NCI-H345 (cell line): ENCODE data around the gene UQCC3.
"Not testable (repeated sequence)": the region's sequence is repeated elsewhere in the genome, so short reads cannot be mapped to it uniquely, and the experiment has no call there.

Source experiments
- DNase-seq: peaks from one replicate; lab custom pipeline; 2025; lab: John Stamatoyannopoulos, UW

Gene UQCC3

DNA sequence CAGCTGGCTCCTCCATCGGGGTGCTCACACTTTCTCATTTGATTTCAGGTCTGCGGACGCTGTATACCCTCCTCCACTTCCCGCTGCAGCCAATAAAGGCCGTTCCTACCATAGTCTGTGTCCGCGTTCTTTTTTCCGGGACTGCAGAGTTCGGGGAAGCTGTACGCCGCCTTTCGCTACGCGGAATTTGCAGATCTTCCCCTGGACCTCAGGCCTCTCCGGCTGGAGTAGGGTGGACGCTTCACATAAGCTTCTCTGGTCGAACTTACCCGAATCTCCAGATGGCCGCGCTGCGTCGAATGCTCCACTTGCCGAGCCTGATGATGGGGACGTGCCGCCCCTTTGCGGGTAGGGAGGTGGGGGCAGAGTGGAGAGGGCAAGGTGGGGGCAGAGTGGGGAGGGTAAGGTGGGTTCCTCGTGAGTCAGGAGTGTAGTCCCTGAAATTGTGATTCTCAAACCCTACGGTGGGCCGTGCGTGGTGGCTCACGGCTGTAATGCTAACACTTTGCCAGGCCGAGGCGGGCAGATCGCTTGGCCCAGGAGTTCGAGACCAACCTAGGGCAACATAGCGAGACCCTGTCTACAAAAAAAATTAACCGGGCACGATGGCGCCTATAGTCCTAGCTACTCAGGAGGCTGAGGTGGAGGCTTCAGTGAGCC, 5.7 kb upstream of the UQCC3 start:
- DNase-seq: peak; percentile 57

DNA sequence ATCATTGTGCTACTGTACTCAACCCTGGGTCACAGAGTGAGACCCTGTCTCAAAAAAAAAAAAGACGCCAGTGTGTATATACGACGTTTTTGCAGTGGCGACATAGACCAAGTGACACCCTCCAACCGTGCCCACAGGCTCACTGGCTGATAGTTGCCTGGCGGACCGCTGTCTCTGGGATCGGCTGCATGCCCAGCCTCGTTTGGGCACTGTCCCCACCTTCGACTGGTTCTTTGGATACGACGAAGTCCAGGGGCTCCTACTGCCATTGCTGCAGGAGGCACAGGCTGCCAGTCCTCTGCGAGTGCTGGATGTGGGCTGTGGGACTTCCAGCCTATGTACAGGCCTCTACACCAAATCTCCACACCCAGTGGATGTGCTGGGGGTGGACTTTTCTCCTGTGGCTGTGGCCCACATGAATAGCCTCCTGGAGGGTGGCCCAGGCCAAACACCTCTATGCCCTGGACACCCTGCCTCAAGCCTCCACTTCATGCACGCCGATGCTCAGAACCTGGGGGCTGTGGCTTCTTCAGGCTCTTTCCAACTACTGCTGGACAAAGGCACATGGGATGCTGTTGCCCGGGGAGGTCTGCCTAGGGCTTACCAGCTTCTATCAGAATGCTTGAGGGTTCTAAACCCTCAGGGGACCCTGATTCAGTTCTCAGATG, 5.1 kb upstream of the UQCC3 start:
- DNase-seq: no peak

DNA sequence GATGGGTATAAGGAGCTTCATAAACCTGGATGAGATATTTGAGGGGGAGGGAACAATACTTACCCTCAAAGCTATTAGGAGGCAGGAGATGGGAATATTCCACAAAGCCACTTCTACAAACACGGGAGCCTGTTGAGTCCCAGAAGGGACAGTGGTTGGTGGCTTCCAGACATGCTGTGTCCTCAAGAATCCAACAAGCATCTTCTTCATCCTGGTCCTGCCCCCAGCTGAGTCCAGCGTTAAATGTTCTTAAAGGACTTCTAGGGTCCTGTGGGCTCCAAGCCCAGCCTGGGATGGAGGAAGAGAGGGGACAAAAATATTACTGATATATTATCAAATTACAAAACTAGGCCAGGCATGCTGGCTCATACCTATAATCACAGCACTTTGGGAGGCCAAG, 4.0 kb upstream of the UQCC3 start:
- DNase-seq: no peak

DNA sequence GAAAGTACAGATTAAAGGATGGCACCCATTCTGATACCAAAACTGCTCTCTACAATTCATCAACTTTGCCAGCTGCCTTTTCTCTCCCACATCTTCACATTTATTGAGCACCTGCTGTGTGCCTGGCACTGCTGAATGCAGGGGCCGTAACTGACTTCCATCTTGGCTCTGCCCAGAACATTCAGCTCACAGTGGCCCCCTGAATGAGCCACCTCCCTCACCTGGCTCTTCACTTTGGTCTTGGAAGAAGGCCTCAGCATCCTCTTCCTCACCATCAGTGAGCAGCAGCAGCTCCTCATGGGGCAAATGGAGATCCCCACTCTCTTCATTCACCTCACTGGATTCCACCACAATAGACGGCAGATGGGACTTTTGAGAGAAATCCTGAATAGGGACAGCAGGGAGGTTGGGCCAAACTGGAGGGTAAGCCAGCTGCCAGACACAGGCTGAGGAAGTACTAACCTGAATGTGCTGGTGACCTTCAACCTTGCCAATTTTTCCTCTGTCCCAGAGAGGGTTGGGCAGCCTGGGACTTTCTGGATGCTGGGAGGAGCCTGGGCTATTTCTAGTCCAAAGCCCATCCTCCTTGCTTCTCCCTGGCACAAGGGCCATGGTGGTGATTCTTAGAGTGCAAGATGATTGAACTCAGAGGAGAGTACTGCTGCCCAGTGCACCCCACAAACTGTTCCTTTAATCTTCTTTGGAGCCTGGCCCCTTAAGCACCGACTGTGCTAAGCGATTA, 1.9 kb upstream of the UQCC3 start:
- DNase-seq: no peak

DNA sequence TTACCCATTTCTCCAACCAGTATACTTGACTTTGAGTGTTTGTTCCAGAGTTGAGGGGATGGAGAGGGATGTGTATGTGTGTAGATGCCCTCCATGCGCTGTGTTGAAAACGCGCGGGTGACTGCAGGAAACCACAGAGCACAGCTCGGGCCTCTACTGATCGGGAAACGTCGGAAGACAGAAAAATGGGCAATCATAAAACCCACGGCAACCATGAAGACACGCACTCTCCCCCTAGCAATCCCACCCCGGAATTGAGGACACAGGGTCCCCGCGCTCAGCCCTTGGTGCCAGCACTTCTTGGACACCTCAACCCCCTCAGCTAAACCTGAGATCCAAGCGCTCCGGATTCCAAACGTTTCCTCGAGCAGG, 251 bp upstream of the UQCC3 start:
- DNase-seq: no peak

DNA sequence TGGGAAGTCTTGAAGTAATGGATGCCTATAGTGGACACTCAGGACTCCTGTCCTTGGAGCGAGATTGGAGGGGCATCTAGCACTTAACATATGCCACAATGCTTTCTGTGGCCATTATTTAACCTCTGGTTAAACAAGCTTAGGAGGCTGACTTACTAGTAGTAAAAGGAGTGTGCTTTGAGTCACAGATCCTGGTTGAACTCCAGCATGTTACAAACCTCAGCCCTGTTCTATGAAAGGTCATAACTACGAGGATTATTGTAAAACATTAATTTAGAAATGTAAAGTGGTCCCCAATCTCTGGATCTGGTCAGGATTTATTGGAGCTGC, 1.7 kb downstream of the UQCC3 start:
- no peak for DNase-seq

DNA sequence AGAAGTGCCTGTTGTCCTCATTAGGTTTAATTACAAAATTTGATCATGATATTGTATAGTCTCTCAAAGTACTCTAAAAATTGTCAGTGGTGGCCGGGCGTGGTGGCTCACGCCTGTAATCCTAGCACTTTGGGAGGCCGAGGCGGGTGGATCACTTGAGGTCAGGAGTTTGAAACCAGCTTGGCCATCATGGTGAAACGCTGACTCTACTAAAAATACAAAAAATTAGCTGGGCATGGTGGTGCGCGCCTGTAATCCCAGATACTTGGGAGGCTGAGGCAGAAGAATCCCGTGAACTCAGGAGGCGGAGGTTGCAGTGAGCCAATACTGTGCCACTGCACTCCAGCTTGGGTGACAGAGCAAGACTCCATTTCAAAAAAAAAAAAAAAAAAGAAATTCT, 3.9 kb downstream of the UQCC3 start:
- not testable (repeated sequence) for DNase-seq

DNA sequence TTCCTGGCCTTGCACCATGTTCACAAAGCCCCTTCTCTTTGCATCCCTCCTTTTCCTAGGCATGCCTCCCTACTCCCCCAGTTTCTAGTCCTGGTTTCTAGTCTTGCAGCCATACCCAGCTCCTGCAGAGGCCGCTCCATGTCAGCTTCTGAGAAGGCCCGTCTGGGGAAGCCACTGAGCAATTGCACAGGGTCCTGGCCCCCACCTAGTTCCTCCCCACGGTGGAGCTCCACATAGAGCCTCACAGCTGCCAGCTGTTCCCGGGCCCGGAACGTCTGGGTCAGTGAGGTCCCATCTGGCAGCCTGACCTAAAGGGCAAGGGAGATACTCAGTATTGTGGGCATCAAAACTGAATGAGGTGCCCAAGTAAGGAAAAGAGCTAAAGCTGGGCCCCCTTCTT, 5.2 kb downstream of the UQCC3 start:
- no peak for DNase-seq

DNA sequence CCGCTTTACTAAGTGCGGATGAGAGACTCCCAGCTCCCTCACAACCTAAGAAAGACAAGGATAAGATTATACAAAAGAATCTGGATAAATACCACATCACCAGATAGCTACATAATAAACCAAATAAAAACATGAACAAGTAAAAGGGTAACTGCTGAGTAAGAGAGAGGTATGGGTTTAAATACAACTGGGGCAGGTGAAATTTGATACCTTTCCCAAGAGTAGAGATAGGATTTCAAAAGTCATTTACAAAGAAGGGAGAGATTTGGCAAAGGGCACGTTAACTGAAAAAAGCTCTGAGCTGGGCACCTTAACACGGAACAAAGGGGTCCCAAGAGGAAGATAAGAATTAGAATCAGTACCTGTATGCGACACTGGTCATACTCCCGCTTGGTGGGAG, 5.7 kb downstream of the UQCC3 start:
- no peak for DNase-seq

DNA sequence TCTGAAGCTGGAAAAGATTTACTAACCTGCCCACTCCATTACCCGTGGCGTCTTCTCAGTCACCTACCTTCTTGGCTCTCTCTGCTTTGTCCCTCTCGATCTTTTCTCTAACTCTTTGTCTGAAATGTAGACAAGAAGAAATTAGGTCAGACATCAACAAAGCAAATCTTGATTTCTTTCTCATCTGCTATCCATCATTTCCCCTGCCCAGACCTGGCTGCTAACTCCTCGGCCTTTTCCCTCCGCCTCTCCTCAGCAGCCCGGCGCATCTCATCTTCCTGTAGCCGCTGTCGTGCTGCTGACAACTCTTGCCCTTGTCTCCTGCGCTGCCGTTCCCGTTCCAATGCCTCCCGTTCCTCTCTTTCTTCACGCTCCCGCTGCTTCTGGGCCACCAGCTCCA, 6.2 kb downstream of the UQCC3 start:
- no peak for DNase-seq

DNA sequence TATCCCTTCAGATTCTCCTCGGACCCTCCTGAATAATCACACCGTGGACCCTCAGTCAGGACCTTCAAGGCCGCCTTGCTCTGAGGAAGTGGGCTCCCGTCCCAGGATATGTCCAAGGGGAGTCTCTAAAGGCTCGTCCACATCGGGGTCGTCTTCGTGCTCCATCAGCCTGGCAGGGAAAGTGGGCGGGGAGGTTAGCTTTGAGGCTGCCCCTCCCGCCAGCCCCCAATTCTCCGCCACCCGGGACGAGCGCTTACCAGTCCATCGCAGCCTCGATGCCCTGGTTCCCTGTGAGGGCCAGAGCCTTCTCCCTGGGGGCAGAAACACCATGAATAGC, 6.9 kb downstream of the UQCC3 start:
- DNase-seq: no peak

DNA sequence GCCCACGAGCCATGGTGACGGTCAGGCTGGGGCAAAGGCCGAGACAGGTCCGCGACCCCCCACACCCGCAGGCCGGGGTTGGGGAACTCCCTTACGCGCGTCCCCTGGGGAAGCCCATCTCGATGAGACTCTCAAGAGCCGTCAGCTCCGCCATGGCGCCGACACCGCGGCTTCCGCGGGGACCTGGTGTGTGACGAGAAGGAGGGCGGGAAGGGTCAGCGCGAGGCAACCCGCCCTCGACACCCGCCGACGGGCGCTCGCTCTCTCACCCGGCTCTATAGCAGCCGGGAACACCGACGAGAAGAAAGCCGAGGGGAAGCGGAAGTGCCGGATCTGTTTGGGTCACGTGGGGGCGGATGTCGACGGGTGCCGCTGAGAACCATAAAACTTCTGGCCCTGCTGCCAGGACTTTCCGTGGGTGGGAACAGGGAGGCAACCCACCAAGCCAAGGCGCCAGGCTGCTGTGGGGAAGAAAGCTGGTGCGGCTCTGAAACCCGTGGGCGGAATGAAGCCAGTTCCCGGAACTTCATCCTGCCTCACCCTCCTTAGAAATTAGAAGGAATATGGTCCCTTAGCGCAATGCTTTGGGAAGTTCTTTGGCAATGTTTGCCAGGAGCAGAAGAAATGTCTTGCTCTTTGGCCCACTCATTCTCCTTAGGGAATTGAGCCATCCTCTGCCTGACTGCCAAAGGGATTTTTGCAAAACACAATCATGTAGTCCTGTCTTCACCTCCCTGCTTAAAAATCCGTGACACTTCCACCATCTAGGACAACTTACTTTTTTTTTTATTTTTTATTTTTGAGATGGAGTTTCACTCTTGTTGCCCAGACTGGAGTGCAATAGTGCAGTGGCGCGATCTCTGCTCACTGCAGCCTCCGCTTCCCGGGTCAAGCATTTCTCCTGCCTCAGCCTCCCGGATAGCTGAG, 7.6 kb downstream of the UQCC3 start, which contains the start of gene UBXN1:
Gene UBXN1 (minus strand): TSS at position 304 of the 927 bp plus-strand sequence. CDS start 150 bp downstream, at position 154.
- peak; percentile 89 for DNase-seq

DNA sequence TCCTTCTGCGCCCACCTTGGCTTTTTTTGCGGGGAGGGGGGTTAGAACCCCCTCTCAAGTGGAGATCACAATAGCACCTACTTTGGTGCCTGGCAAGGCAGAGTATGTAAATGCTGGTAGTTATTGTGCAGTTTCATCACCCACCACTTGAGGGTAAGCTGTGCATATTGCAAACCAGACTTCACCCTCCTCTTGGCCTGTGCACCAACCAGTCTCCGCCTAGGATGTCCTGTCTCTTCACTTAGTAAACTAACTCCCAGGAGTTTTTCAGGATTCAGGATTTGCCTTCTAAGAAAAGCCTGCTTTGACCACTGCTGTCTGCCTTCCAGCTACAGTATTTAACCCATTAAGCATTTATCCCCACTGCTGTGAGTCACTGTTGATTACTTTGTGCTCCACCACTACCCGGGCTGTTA, 9.4 kb downstream of the UQCC3 start:
- DNase-seq: peak; percentile 56

DNA sequence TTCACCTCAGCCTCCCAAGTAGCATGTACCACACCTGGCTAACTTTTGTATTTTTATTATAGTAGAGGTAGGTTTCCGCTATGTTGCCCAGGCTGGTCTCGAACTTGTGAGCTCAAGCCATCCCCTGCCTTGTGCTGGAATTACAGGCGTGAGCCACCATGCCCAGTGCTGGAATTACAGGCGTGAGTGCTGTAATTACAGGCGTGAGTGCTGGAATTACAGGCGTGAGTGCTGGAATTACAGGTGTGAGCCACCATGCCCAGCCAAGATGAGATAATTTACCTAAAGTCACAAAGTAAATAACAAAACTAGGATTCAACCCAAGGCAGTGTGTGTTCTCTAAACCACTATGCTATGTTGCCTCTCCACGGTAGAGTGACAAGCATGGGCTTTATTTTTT, 11.0 kb downstream of the UQCC3 start:
- DNase-seq: no peak

DNA sequence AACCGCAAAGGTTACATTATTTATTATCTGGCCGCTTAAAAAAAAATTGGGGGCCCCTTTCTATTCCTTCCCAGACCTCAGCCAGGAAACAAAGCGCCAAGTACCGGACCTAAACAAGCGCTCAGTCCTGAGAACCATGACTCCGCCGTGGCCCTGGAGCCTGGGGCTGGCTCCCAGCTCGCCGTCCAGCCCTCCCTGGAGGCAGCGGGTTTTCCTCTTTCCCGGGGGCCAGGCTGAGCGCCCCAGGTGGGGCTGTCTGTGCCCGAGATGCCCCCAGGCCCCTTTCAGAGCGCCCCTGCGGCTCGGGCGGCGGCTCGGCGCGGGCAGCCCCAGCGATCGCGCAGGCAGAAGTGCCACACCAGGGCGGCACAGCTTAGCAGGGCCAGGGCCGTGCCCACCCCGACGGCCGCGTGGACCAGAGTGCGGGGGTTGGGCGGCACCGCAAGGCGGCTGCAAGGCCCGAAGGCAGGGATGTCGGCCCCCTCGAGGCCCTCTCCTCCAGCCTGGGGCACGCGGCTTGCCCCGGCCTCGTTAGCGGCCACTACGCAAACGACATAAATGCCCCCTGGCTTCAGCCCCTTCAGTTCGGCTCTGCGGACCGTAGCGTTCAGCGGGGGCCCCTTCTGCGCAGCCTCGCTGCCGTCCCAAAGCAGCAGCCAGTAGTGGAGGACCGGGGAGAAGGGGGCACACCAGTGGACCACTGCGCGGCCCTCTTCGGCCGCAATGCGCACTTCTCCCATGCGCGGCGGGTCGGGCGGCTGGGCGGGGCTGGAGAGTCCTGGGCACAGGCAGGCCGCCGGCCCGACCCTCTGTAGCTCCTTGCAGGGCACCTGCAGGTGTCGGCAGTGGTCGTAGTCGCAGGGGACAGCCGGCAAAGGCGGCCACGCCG, 16.3 kb downstream of the UQCC3 start:
- DNase-seq: no peak

DNA sequence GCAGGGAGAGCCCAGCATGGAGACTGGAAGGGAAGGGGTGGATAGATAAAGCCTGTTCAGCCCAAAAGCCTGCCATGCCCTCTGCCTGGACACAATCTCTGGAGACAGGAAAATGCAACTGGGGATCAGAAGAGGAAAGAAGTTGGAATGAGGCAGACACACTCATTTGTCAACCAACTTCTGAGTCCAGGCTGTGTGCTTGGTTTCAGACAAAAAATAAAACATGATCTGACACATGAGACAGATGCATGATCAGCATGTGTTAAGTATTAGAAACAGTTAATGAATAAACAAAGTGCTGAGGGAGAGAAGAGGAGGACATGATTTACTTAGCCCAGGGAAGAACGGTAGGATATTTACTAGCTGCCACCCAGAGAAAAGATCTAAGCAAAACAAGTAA, 17.0 kb downstream of the UQCC3 start:
- no peak for DNase-seq

DNA sequence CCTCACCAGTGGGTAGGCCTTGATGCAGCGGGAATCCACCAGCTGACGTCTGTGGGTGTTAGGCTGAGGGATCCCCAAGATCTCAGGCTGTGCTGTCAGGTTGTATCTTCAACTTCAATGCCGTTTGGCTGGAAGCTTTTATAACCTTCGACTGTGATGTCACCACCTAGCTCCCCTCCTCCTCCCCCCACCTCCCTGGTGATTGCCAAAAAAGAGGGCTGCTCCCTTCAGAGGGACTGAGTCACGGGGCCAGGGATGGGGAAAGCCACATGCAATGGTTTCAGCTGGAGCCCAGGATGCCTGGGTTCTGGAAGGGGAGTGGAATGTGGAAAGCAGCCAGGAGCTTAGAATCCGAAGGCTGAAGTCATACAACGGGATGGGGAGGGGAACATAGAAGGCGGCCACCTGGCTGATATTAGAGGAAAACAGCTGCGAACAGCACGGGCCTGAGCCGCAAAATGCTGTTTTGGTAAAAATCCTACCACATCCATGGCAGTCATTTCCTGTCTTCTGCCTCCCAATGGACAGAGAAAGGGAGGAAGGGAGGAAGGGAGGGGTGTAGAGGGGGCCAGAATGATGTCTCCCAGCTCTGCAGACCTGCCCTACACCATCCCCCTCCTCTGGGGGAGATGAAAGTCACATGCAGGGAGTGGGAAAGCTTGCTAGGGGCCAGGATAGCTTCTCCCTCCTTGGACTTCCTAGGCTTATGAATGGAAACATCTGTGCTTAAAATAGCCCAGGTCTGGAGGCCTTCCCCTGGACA, 18.1 kb downstream of the UQCC3 start, which contains the start of gene LRRN4CL:
Gene LRRN4CL (minus strand): TSS at position 110 of the 763 bp plus-strand sequence. CDS start 1,022 bp downstream, outside the sequence.
- no peak for DNase-seq

DNA sequence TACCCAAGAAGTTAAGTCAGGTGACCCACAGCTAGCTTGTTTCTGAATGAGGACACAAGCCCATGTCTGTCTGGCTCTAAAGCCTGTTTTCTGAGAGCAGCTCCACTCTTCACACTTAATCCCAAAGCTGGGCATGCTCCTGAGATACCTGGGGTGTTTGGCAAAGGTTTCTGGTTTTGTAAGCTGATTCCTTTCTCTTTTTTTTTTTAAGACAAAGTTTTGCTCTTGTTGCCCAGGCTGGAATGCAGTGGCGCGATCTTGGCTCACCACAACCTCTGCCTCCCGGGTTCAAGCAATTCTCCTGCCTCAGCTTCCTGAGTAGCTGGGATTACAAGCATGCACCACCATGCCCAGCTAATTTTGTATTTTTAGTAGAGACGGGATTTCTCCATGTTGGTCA, 22.2 kb downstream of the UQCC3 start:
- not testable (repeated sequence) for DNase-seq

DNA sequence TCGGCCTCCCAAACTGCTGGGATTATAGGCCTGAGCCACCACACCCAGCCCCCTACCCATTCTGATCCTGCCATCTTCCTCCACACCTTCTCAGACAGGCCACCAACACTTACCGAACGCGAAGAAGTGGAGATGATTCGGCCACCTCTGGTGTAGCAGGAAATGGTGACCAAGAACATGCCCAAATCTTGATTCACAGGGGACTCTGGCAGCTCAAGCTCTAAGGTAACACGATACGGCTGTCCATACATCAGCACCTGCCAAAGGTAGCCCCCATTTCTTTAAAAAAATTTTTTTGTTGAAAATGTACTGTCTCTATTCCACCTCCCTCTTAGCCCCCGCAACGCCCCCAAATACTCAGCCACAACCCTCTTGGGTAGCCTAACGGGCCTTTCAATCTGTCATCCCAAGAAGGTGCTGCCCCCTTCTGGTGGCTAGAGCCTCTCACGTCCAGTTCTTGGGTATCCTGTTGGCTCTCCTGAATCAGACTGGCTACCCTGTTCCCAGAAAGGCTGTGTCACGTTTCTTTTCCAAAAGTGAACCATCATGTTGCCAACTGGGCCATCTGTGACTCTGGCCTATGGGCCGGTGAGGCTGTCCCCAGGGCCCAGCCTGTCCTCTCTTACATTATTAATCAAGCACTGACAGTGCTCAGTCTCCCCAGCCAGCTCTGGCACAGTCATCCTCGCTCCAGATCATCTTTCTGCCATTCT, 23.1 kb downstream of the UQCC3 start:
- DNase-seq: peak; percentile 67

DNA sequence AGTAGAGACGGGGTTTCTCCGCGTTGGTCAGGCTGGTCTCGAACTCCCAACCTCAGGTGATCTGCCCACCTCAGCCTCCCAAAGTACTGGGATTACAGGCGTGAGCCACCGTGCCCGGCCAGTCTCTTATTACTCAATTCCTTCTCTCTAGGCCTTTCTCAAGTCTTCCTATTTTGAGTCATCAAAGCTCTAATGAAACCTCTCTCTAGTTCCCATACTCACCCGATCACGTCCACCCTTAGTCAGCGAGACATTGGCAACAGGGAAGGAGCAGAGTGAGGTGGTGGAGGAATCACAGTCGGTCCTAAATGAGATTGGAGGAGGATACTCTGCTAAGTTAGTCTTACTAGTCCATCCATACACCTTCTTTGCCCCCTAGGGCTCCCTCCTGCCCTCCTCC, 30.8 kb downstream of the UQCC3 start:
- DNase-seq: no peak
